ENCODE measurements around the gene DBF4. TPM values are rescaled to one million over a fixed set of nuclear protein-coding genes. Genes with fewer than 3 reads are reported as not detected.
A peak's percentile ranks its signal among the peaks of the same experiment; 100 is the strongest.
"Not testable (repeated sequence)": the region's sequence is repeated elsewhere in the genome, so short reads cannot be mapped to it uniquely, and the experiment has no call there.

The DBF4 gene
- total RNA-seq, 1 experiment from 2014 or later: 62.6 TPM

- Histone ChIP-seq H3K27me3 (ENCODE audit: control insufficient read depth, insufficient read depth, low read length) (no peaks in the 10 kb centered on the region), H3K36me3 (replicated peaks; ENCODE audit: control insufficient read depth, insufficient read depth, low read length) (no peaks in the 10 kb centered on the region), H3K4me3 (ENCODE audit: insufficient read depth, low read depth, low read length) (no peak overlapping the region)
Observed at GRCh38 chr7:87874066-87874465, 2.2 kb upstream of the DBF4 start.

GRCh38 chr7:87875151-87876039 lies 898 bp upstream of the DBF4 start:
- peak overlapping the region; percentile 95 for H3K4me3 ChIP-seq (ENCODE audit: insufficient read depth, low read depth, low read length)
- no peaks in the 10 kb centered on the region for H3K27me3 ChIP-seq (ENCODE audit: control insufficient read depth, insufficient read depth, low read length)
- no peaks in the 10 kb centered on the region for H3K36me3 ChIP-seq (replicated peaks; ENCODE audit: control insufficient read depth, insufficient read depth, low read length)
- peak; percentile 77 for DNase-seq

More at GRCh38 chr7:87874066-87874465, 2.2 kb upstream of the DBF4 start:
- no peak for DNase-seq

- peak overlapping the region; percentile 95 for H3K4me3 ChIP-seq (ENCODE audit: insufficient read depth, low read depth, low read length)
- DNase-seq: peak; percentile 60
- no peaks in the 10 kb centered on the region for H3K36me3 ChIP-seq (replicated peaks; ENCODE audit: control insufficient read depth, insufficient read depth, low read length)
- H3K27me3 ChIP-seq (ENCODE audit: control insufficient read depth, insufficient read depth, low read length): no peaks in the 10 kb centered on the region
Observed at GRCh38 chr7:87876869-87877234, 559 bp downstream of the DBF4 start.

- Histone ChIP-seq H3K4me3 (ENCODE audit: insufficient read depth, low read depth, low read length) (peak overlapping the region; percentile 95), H3K27me3 (ENCODE audit: control insufficient read depth, insufficient read depth, low read length) (no peaks in the 10 kb centered on the region), H3K36me3 (replicated peaks; ENCODE audit: control insufficient read depth, insufficient read depth, low read length) (no peaks in the 10 kb centered on the region)
- no peak for DNase-seq
Observed at GRCh38 chr7:87877366-87878040, 1.2 kb downstream of the DBF4 start.

GRCh38 chr7:87878208-87878735 lies 2.0 kb downstream of the DBF4 start:
- no peak for DNase-seq
- no peaks in the 10 kb centered on the region for H3K36me3 ChIP-seq (replicated peaks; ENCODE audit: control insufficient read depth, insufficient read depth, low read length)

GRCh38 chr7:87882151-87882937 lies 6.1 kb downstream of the DBF4 start:
- Histone ChIP-seq H3K4me3 (ENCODE audit: insufficient read depth, low read depth, low read length) (no peak overlapping the region), H3K27me3 (ENCODE audit: control insufficient read depth, insufficient read depth, low read length) (no peaks in the 10 kb centered on the region), H3K36me3 (replicated peaks; ENCODE audit: control insufficient read depth, insufficient read depth, low read length) (peaks cover 4% of the 10 kb centered on the region)
- DNase-seq: no peak

More at GRCh38 chr7:87878208-87878735, 2.0 kb downstream of the DBF4 start:
- H3K4me3 ChIP-seq (ENCODE audit: insufficient read depth, low read depth, low read length): no peak overlapping the region; the same call in 1 of the 2 replicates
- H3K27me3 ChIP-seq (ENCODE audit: control insufficient read depth, insufficient read depth, low read length): no peaks in the 10 kb centered on the region

GRCh38 chr7:87885018-87885417 lies 8.7 kb downstream of the DBF4 start:
- Histone ChIP-seq H3K36me3 (replicated peaks; ENCODE audit: control insufficient read depth, insufficient read depth, low read length) (peaks cover 8% of the 10 kb centered on the region), H3K4me3 (ENCODE audit: insufficient read depth, low read depth, low read length) (no peak overlapping the region), H3K27me3 (ENCODE audit: control insufficient read depth, insufficient read depth, low read length) (no peaks in the 10 kb centered on the region)
- no peak for DNase-seq

GRCh38 chr7:87886875-87887274 lies 10.6 kb downstream of the DBF4 start:
- H3K4me3 ChIP-seq (ENCODE audit: insufficient read depth, low read depth, low read length): no peak overlapping the region
- DNase-seq: no peak
- no peaks in the 10 kb centered on the region for H3K27me3 ChIP-seq (ENCODE audit: control insufficient read depth, insufficient read depth, low read length)
- H3K36me3 ChIP-seq (replicated peaks; ENCODE audit: control insufficient read depth, insufficient read depth, low read length): peaks cover 8% of the 10 kb centered on the region

- H3K27me3 ChIP-seq (ENCODE audit: control insufficient read depth, insufficient read depth, low read length): no peaks in the 10 kb centered on the region
- DNase-seq: no peak
- peaks cover 4% of the 10 kb centered on the region for H3K36me3 ChIP-seq (replicated peaks; ENCODE audit: control insufficient read depth, insufficient read depth, low read length)
- H3K4me3 ChIP-seq (ENCODE audit: insufficient read depth, low read depth, low read length): no peak overlapping the region
Observed at GRCh38 chr7:87895363-87895762, 19.1 kb downstream of the DBF4 start.

- DNase-seq: no peak
- Histone ChIP-seq H3K4me3 (ENCODE audit: insufficient read depth, low read depth, low read length) (no peak overlapping the region), H3K27me3 (ENCODE audit: control insufficient read depth, insufficient read depth, low read length) (no peaks in the 10 kb centered on the region), H3K36me3 (replicated peaks; ENCODE audit: control insufficient read depth, insufficient read depth, low read length) (peaks cover 7% of the 10 kb centered on the region)
Observed at GRCh38 chr7:87899255-87899654, 23.0 kb downstream of the DBF4 start.

- not testable (repeated sequence) for H3K27me3 ChIP-seq (ENCODE audit: control insufficient read depth, insufficient read depth, low read length); H3K4me3 ChIP-seq (ENCODE audit: insufficient read depth, low read depth, low read length); DNase-seq; H3K36me3 ChIP-seq (replicated peaks; ENCODE audit: control insufficient read depth, insufficient read depth, low read length)
Observed at GRCh38 chr7:87907136-87907906, 31.0 kb downstream of the DBF4 start.

- H3K27me3 ChIP-seq (ENCODE audit: control insufficient read depth, insufficient read depth, low read length); DNase-seq; H3K4me3 ChIP-seq (ENCODE audit: insufficient read depth, low read depth, low read length); H3K36me3 ChIP-seq (replicated peaks; ENCODE audit: control insufficient read depth, insufficient read depth, low read length): not testable (repeated sequence)
Observed at GRCh38 chr7:87908814-87909213, 32.5 kb downstream of the DBF4 start.

GRCh38 chr7:87912121-87912520 lies 35.8 kb downstream of the DBF4 start:
- no peak for DNase-seq
- H3K27me3 ChIP-seq (ENCODE audit: control insufficient read depth, insufficient read depth, low read length): no peaks in the 10 kb centered on the region

GRCh38 chr7:87918740-87919139 lies 42.4 kb downstream of the DBF4 start:
- Histone ChIP-seq H3K4me3 (ENCODE audit: insufficient read depth, low read depth, low read length) (no peak overlapping the region), H3K27me3 (ENCODE audit: control insufficient read depth, insufficient read depth, low read length) (no peaks in the 10 kb centered on the region), H3K36me3 (replicated peaks; ENCODE audit: control insufficient read depth, insufficient read depth, low read length) (no peaks in the 10 kb centered on the region)
- DNase-seq: no peak

More at GRCh38 chr7:87912121-87912520, 35.8 kb downstream of the DBF4 start:
- Histone ChIP-seq H3K36me3 (replicated peaks; ENCODE audit: control insufficient read depth, insufficient read depth, low read length) (no peaks in the 10 kb centered on the region; the same call in 1 of the 2 replicates), H3K4me3 (ENCODE audit: insufficient read depth, low read depth, low read length) (no peak overlapping the region)
